SU-DHL-6 (cell line): ENCODE data around the gene GAD2.

ENCODE experiments used
- H2AFZ ChIP-seq: fragments of 200-600 bp; sonication (generic); 2 replicates; pipeline ENCODE4 v1.6.1; 2014; ENCODE audit warnings: low read depth, mild to moderate bottlenecking, moderate library complexity, mixed read lengths, antibody characterized with exemption, low read length; ENCODE audit not compliant: severe bottlenecking
- H3F3A ChIP-seq: fragments of 200-600 bp; shearing (Covaris generic); 2 replicates; pipeline ENCODE4 v1.6.0; 2016; ENCODE audit warnings: antibody characterized with exemption, mild to moderate bottlenecking; ENCODE audit not compliant: insufficient read depth
- H3K27ac ChIP-seq: fragments of 200-600 bp; sonication (generic); 2 replicates; pipeline ENCODE4 v1.5.1; 2016; ENCODE audit warnings: low read depth, mild to moderate bottlenecking, low read length, moderate library complexity, mixed read lengths
- H3K27me3 ChIP-seq: fragments of 200-600 bp; sonication (generic), shearing (Covaris generic); 2 replicates; pipeline ENCODE4 v1.6.0; 2014; ENCODE audit warnings: mild to moderate bottlenecking, low read length
- H3K36me3 ChIP-seq: fragments of 200-600 bp; sonication (generic); 2 replicates; pipeline ENCODE4 v1.6.1; 2014; ENCODE audit warnings: mild to moderate bottlenecking, low read length, mixed read lengths
- H3K4me2 ChIP-seq: fragments of 300-600, 200-600 bp; shearing (Covaris generic), sonication (generic); 2 replicates; pipeline ENCODE4 v1.6.0; 2014; ENCODE audit warnings: low read length, low read depth, mild to moderate bottlenecking; ENCODE audit not compliant: poor library complexity, severe bottlenecking
- H3K4me3 ChIP-seq: fragments of 200-600 bp; sonication (generic); 2 replicates; pipeline ENCODE4 v1.5.1; 2014; ENCODE audit warnings: antibody characterized with exemption, low read length, mild to moderate bottlenecking, mixed read lengths; ENCODE audit not compliant: insufficient read depth, poor library complexity, severe bottlenecking
- H3K79me2 ChIP-seq: fragments of 200-600 bp; sonication (generic); 2 replicates; pipeline ENCODE4 v1.6.1; 2014; ENCODE audit warnings: mild to moderate bottlenecking, low read length, moderate library complexity; ENCODE audit not compliant: insufficient read depth
- H3K9ac ChIP-seq: fragments of 200-600 bp; sonication (generic); 2 replicates; pipeline ENCODE4 v1.7.0; 2014; ENCODE audit warnings: mild to moderate bottlenecking, low read length
- H3K9me2 ChIP-seq: fragments of 200-600 bp; sonication (generic); replicated peaks from 2 replicates; pipeline ENCODE4 v1.6.1; 2014; ENCODE audit warnings: low read length; ENCODE audit not compliant: insufficient read depth
- H3K9me3 ChIP-seq: fragments of 200-600 bp; sonication (generic); 2 replicates; pipeline ENCODE4 v1.6.1; 2014; ENCODE audit warnings: low read length, mixed read lengths; ENCODE audit not compliant: insufficient read depth
- H4K20me1 ChIP-seq: fragments of 200-600 bp; sonication (generic); 2 replicates; pipeline ENCODE4 v1.6.1; 2014; ENCODE audit warnings: low read depth, mild to moderate bottlenecking, antibody characterized with exemption, low read length, moderate library complexity, mixed read lengths
- CTCF ChIP-seq: fragments of 200-600 bp; sonication (generic); IDR thresholded peaks from one replicate; pipeline ENCODE4 v1.5.1; 2017; ENCODE audit warnings: antibody characterized with exemption, mild to moderate bottlenecking, low read length, moderate library complexity; ENCODE audit not compliant: insufficient read depth, poor library complexity, severe bottlenecking
- EZH2phosphoT487 ChIP-seq: fragments of 200-600 bp; sonication (generic), shearing (Covaris generic); conservative IDR thresholded peaks from 2 replicates; pipeline ENCODE4 v1.6.1; 2018; ENCODE audit warnings: mild to moderate bottlenecking, antibody characterized with exemption, low read length, moderate library complexity, mixed read lengths

The GAD2 gene

DNA sequence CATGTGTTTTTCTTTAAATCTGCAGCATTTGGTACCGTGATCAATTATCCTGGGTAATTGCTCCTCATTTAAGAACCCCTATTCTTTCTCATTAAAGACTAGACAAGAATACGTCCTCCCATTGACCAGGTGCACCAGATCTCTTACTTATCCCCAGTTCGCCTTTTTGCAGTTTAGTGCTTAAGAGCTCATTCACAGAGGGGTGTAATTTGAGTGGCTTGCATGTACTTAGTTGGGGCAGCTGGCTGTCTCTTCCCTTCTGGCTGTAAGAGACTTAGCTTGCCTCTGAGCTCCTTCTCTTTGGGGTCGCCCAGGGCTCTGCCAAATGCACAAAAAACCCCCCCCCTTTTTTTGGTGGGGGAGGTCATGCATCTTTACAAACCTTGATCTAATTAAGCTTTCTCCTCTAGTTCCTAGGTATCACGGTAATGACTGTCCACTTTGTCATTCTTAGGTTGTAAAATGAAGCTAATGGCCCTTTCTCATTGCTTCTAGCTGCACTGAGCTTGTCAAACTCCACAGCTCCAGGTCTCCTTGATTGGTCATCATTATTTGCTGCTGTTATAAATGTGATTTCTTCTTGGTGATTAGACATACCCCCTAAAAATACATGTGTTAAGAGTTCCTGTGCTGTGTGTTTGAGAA lies 26.3 kb downstream of the GAD2 start:
- Histone ChIP-seq H3K9me3 (no peaks in the 10 kb centered on the region), H3K4me2 (no peak overlapping the region), H3K9ac (no peak overlapping the region), H3K4me3 (no peak overlapping the region), H3K36me3 (no peaks in the 10 kb centered on the region), H3K9me2 (no peaks in the 10 kb centered on the region), H2AFZ (no peak overlapping the region), H3K79me2 (no peaks in the 10 kb centered on the region), H4K20me1 (no peaks in the 10 kb centered on the region), H3F3A (no peaks in the 10 kb centered on the region), H3K27ac (no peak overlapping the region), H3K27me3 (no peaks in the 10 kb centered on the region)
- TF ChIP-seq EZH2phosphoT487, result no peak
- TF ChIP-seq CTCF, result no peak

- no peak overlapping the region for H3K4me3 ChIP-seq
- no peaks in the 10 kb centered on the region for H3K79me2 ChIP-seq
- no peak overlapping the region for H2AFZ ChIP-seq
- no peaks in the 10 kb centered on the region for H4K20me1 ChIP-seq
- H3F3A ChIP-seq, result no peaks in the 10 kb centered on the region
- no peak overlapping the region for H3K27ac ChIP-seq
- H3K36me3 ChIP-seq, result no peaks in the 10 kb centered on the region
- no peak overlapping the region for H3K9ac ChIP-seq
- no peaks in the 10 kb centered on the region for H3K9me2 ChIP-seq
- H3K4me2 ChIP-seq, result no peak overlapping the region
- no peaks in the 10 kb centered on the region for H3K9me3 ChIP-seq
- H3K27me3 ChIP-seq, result no peaks in the 10 kb centered on the region
- TF ChIP-seq CTCF, result no peak
- TF ChIP-seq EZH2phosphoT487, result no peak
These were observed 26.8 kb downstream of the GAD2 start for GRCh38 chr10:26243351-26243720.

GRCh38 chr10:26249681-26250080 lies 33.1 kb downstream of the GAD2 start:
- no peak overlapping the region for H2AFZ ChIP-seq
- no peaks in the 10 kb centered on the region for H3K27me3 ChIP-seq
- H3K4me3 ChIP-seq, result no peak overlapping the region
- H4K20me1 ChIP-seq, result no peaks in the 10 kb centered on the region
- no peaks in the 10 kb centered on the region for H3K9me3 ChIP-seq
- H3K4me2 ChIP-seq, result no peak overlapping the region
- no peaks in the 10 kb centered on the region for H3K9me2 ChIP-seq
- no peak overlapping the region for H3K27ac ChIP-seq
- no peaks in the 10 kb centered on the region for H3F3A ChIP-seq
- no peak overlapping the region for H3K9ac ChIP-seq
- TF ChIP-seq EZH2phosphoT487 (no peak), CTCF (no peak)
- no peaks in the 10 kb centered on the region for H3K36me3 ChIP-seq
- no peaks in the 10 kb centered on the region for H3K79me2 ChIP-seq
